ENCODE results near the gene PDE1A.

GRCh38 chr2:182410120-182410519 lies 16.7 kb downstream of the PDE1A start:
- TF ChIP-seq BCL11A (tag by site-specific recombination; IDR thresholded peaks at IDR 0.05; ENCODE audit: low read depth) (no peak), CTCF (tag by site-specific recombination; IDR thresholded peaks at IDR 0.05) (no peak), ZNF324 (tag by site-specific recombination; IDR thresholded peaks at IDR 0.05) (no peak), ZNF24 (tag by site-specific recombination; IDR thresholded peaks at IDR 0.05) (no peak), YY1 (tag by site-specific recombination; IDR thresholded peaks at IDR 0.05) (no peak), ZSCAN16 (tag by site-specific recombination; IDR thresholded peaks at IDR 0.05) (no peak), ZNF549 (tag by site-specific recombination; IDR thresholded peaks at IDR 0.05) (no peak), ZBTB7A (tag by site-specific recombination; IDR thresholded peaks at IDR 0.05; ENCODE audit: low read depth) (no peak)
